Stomach (tissue), 4 donors: ENCODE measurements around the gene ITGA1.

Experiments
- POLR2A ChIP-seq, 4 donors: fragments of 450-650 bp; IDR thresholded peaks; one replicate each; pipeline ENCODE4 v1.6.1; 2016; ENCODE audit warnings: antibody characterized with exemption in 4 of 4, control low read depth in 2 of 4, mild to moderate bottlenecking in 1 of 4, moderate library complexity in 1 of 4
- POLR2AphosphoS5 ChIP-seq, 3 donors: sonication (generic); formaldehyde crosslinking; IDR thresholded peaks; one replicate each; pipeline ENCODE4 v1.6.1; 2016; ENCODE audit warnings: antibody characterized with exemption in 3 of 3
- TF ChIP-seq, protein P1 (sequence below), 7 experiments: fragments of 450-650 bp in 4 of 7; fragments of 200-600 bp in 3 of 7; sonication (generic) in 3 of 7; IDR thresholded peaks; one replicate each; pipeline ENCODE4 v1.5.1; 2016 to 2019; ENCODE audit warnings: antibody characterized with exemption in 7 of 7, control low read depth in 2 of 7, mild to moderate bottlenecking in 1 of 7

DNA sequence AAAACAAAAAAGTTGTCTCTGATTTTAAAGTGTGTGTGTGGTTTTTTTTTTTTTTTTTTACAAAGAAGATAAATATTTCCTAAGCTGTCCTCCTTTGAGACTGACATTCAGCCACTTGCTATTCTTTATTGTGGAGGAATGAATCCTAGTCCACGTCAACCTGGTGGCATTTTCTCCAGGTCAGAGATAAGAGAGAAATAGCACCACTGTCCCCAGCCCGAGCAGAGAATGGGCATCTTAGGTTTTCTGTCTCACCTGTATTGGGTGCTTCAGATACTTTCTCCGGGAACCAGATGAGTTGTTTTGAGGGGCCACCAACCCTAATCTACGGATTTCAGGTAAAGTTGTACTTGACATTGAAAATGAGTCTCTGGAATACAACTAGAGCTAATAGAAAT lies 202.8 kb downstream of the ITGA1 start:
- TF ChIP-seq, protein P1, sequence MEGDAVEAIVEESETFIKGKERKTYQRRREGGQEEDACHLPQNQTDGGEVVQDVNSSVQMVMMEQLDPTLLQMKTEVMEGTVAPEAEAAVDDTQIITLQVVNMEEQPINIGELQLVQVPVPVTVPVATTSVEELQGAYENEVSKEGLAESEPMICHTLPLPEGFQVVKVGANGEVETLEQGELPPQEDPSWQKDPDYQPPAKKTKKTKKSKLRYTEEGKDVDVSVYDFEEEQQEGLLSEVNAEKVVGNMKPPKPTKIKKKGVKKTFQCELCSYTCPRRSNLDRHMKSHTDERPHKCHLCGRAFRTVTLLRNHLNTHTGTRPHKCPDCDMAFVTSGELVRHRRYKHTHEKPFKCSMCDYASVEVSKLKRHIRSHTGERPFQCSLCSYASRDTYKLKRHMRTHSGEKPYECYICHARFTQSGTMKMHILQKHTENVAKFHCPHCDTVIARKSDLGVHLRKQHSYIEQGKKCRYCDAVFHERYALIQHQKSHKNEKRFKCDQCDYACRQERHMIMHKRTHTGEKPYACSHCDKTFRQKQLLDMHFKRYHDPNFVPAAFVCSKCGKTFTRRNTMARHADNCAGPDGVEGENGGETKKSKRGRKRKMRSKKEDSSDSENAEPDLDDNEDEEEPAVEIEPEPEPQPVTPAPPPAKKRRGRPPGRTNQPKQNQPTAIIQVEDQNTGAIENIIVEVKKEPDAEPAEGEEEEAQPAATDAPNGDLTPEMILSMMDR (IDR thresholded peaks at IDR 0.05): no peak
- TF ChIP-seq POLR2A (IDR thresholded peaks at IDR 0.05) (no peak), POLR2AphosphoS5 (IDR thresholded peaks at IDR 0.05) (no peak)
